HL-60 (cell line): ENCODE data around the gene GNAT1.

Source experiments
- POLR2AphosphoS5 ChIP-seq: IDR thresholded peaks from 2 replicates; pipeline ENCODE4 v1.6.1; 2012; ENCODE audit warnings: low read depth
- SPI1 ChIP-seq: IDR thresholded peaks from 2 replicates; pipeline ENCODE4 v1.6.1; 2012; ENCODE audit warnings: low read depth, mild to moderate bottlenecking, borderline replicate concordance
- TF ChIP-seq, protein P1 (sequence below): IDR thresholded peaks from one replicate; pipeline ENCODE4 v1.5.1; 2011; ENCODE audit warnings: low read length, control low read depth, inconsistent platforms; ENCODE audit not compliant: insufficient read depth

DNA sequence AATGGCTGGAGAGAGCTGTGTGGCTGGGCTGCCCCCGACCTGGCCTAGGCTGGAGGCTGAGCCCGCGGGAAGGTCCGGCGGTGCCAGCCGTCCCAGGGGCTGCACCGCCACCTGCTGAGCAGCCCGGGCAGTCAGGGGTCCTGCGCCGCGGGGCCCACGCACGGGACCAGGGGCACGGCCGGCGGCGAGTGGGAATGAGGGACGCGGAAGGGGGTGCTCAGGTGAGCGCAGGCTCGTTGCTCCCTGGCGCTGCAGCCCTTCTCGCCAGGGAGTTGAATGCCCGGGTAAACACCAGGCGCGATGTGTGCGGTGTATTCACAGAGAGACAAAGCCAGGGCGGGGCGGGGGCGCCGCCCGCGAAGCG, 37.0 kb upstream of the GNAT1 start:
- TF ChIP-seq, protein P1, sequence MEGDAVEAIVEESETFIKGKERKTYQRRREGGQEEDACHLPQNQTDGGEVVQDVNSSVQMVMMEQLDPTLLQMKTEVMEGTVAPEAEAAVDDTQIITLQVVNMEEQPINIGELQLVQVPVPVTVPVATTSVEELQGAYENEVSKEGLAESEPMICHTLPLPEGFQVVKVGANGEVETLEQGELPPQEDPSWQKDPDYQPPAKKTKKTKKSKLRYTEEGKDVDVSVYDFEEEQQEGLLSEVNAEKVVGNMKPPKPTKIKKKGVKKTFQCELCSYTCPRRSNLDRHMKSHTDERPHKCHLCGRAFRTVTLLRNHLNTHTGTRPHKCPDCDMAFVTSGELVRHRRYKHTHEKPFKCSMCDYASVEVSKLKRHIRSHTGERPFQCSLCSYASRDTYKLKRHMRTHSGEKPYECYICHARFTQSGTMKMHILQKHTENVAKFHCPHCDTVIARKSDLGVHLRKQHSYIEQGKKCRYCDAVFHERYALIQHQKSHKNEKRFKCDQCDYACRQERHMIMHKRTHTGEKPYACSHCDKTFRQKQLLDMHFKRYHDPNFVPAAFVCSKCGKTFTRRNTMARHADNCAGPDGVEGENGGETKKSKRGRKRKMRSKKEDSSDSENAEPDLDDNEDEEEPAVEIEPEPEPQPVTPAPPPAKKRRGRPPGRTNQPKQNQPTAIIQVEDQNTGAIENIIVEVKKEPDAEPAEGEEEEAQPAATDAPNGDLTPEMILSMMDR: no peak
- TF ChIP-seq POLR2AphosphoS5 (no peak), SPI1 (no peak)
